Esophagus muscularis mucosa (tissue), 3 donors: ENCODE data around the gene FRA10AC1.

Source experiments
- CTCF ChIP-seq, 3 experiments: fragments of 200-600 bp in 2 of 3; fragments of 450-650 bp in 1 of 3; sonication (generic) in 2 of 3; IDR thresholded peaks; one replicate each; pipeline ENCODE4 v1.5.1; 2017 to 2019; ENCODE audit warnings: antibody characterized with exemption in 3 of 3, mild to moderate bottlenecking in 2 of 3, moderate library complexity in 1 of 3
- POLR2A ChIP-seq: fragments of 450-650 bp; IDR thresholded peaks from one replicate; pipeline ENCODE4 v1.6.1; 2017; ENCODE audit warnings: antibody characterized with exemption, moderate library complexity, mild to moderate bottlenecking, low read depth

DNA sequence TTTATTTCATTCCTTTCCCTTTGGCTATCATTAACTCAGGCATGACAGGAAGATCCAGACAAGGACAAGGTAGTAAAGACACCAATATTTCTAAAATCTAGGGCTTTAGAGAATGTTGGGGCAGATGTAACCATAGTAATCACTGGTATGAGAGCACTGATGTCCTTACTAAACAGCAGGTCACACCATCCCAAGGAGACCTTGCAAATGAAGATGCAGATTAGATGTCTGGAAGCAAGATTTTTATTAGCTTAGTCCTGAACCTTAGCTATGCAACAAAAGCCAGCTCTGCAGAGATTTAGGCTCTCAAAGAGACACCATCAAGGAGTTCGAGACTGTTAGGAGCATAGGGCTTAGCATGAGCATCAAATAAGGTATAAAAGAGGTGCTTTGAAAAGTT, 23.6 kb upstream of the FRA10AC1 start:
- TF ChIP-seq CTCF (IDR thresholded peaks at IDR 0.05) (no peak), POLR2A (no peak)
